GM18498 (cell line): Measurements from ENCODE around the gene MYL2.
A peak's percentile ranks its signal among the peaks of the same experiment; 100 is the strongest.

Experiments used
- ATAC-seq: cut with Tn5 transposase; IDR thresholded peaks from one replicate; pipeline ENCODE4 v1.9.1; 2021; ENCODE audit warnings: mild to moderate bottlenecking, moderate library complexity; ENCODE audit not compliant: unreplicated experiment

The MYL2 gene

GRCh38 chr12:110930348-110931314 lies 10.3 kb upstream of the MYL2 start:
- no peak for ATAC-seq

DNA sequence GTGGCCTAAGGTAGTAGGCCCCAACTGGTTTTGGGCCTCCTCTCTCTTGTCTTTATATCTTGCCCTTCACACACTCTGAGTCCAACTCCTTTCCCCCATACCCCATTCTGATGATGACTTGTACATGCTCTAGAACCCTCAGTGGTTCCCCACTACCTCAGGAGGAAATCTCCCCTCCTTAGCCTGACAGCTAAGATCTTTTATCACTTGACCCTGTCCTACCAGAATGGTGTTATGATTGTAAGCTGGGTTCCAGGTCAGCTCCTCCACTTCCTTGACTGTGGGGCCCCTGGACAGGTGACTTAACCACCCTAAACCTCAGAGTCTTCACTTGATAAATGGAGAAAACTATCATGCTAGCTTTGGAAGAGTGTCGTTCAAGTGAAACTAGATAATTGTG lies 9.4 kb upstream of the MYL2 start:
- no peak for ATAC-seq

DNA sequence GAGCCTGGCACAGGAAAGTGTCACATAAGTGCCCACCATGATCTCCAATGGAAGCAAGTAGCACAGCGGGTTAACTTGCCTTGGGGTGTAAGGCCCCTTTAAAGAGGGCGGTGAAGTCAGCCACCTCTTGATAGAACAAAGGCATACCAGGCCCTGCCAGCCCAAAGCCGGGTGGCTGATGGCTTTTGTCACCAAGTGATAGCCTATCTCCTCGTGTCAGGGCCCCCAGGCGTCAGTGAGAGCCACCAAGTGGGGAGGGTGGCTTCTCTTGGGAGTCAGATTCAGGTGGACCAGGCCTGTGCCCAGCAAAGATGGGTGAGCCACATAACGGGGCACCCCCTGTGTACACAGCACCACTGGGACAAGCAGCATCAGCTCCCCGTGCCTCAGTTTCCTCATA lies 8.3 kb upstream of the MYL2 start:
- no peak for ATAC-seq

DNA sequence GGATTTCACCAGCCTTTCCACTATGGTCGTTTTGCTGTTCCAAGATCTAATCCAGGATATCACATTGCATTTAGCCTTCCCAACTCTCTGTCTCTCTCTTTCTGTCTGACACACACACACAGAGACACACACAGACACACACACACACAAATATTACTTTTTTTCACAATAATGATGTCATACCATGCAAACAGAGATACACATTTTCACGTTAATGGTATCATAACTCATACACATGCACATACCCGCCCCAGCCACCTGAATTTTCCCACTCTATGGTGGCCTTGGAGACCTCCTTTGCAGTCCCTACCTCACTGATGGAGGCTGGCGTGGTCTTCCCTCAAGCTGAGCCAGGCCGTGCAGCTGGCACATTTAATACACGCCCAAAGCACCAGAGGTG lies 7.2 kb upstream of the MYL2 start:
- ATAC-seq = no peak

DNA sequence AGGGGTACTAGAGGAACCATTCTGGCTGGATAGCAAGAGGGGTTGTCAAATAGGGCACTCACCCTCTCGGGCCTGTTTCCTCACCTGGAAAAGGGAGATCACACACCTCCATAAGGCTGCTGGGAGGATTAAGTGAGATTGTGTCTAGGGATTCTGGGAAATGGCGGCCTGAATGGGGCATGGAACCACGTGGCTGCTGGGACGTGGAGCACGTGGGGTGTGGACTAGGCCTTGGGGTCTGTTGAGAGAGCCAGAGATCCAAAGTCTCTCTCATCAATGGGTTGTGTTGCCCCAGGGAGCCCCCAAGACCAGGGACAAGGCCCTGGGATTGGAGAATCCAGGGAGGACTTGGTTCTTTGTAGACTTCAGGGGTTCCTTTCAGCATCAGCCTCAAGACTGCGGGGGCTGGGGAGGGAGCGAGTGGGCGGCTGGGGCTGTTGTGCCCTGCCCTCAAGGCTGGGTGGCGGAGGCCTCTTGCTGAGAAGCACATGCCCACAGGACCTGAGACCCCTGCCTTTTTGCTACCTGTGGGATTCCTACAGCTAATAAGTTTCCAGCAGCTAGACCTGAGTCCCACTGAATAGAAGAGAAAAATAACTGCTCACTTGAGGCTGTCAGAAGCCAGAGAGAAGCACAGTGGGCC lies 3.4 kb upstream of the MYL2 start:
- no peak for ATAC-seq

- no peak for ATAC-seq
These were observed 2.8 kb upstream of the MYL2 start for GRCh38 chr12:110923192-110923591.

DNA sequence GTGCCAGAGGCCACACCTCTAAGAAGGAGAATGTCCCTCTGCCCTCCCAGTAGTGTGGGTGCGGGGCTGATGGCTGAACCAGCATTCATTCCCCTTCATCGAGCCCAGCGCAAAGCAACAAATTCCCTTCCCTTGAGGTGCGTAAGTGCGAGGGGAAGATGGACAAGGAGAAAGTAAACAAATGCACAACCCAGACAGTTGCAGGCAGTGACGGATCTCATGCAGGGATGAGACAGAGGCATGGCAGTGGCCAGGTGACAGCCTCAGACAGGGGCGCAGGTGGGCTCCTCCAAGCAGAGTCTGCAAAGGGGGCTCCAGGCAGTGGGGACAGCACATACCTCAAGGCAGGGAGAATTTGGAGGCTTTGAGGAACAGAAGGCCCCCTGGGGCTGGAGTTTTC lies 2.3 kb upstream of the MYL2 start:
- no peak for ATAC-seq

- no peak for ATAC-seq
These were observed 883 bp upstream of the MYL2 start for GRCh38 chr12:110921262-110921661.

GRCh38 chr12:110919720-110920119 lies 659 bp downstream of the MYL2 start:
- ATAC-seq = no peak

GRCh38 chr12:110917961-110918360 lies 2.4 kb downstream of the MYL2 start:
- ATAC-seq = no peak

- no peak for ATAC-seq
These were observed 2.9 kb downstream of the MYL2 start for GRCh38 chr12:110917467-110917866.

- ATAC-seq = no peak
These were observed 4.0 kb downstream of the MYL2 start for GRCh38 chr12:110916295-110916875.

DNA sequence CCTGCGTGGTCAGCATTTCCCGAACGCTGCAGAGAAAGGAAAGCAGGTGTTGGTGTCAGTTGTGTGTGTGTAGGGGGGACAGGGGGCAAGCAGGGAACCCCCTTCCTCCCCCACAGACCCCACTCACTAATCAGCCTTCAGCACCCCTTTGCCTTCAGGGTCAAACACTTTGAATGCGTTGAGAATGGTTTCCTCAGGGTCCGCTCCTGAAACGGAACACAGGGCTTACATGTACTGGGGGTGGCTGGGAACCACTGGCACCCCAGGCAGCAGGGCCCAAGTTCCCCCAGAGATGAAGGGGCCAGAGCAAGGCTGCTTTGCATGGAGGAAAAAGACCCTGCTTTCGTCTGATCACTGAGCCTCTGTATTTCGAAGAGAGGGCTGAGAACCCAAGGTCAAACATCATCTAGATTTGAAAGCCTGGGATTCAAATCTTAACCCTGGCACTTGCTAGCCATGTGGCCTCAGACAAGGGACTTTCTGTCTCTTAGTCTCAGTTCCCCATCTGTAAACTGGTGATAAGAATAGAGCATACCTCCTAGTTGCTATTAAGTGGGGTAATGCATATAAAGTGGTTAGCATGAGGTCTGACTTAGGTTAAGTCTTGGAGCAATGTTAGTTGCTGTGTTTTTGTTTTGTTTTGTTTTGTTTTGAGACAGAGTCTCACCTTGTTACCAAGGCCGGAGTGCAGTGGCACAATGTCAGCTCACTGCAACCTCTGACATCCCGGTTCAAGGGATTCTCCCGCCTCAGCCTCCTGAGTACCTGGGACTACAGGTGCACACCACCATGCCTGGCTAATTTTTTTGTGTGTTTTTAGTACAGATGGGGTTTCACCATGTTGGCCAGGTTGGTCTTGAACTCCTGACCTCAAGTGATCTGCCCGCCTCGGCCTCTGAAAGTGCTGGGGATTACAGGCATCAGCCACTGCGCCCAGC lies 7.0 kb downstream of the MYL2 start:
- peak; percentile 98 for ATAC-seq

DNA sequence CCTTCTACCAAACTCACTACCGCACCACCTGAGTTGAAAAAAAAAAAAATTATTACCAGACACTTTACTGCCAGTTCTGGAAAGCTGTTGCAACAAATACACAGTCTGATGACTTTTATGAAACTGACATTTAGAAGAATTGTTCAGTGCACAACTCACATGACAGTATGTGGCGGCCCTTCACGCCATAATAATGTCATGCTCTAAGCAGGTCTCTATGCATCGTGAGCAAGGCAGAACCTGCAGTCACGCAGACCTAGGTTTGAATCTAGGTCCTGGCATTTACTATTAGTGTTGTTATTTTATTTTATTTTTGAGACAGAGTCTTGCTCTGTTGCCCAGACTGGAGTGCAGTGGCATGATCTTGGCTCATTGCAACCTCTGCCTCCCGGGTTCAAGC lies 8.1 kb downstream of the MYL2 start:
- no peak for ATAC-seq

DNA sequence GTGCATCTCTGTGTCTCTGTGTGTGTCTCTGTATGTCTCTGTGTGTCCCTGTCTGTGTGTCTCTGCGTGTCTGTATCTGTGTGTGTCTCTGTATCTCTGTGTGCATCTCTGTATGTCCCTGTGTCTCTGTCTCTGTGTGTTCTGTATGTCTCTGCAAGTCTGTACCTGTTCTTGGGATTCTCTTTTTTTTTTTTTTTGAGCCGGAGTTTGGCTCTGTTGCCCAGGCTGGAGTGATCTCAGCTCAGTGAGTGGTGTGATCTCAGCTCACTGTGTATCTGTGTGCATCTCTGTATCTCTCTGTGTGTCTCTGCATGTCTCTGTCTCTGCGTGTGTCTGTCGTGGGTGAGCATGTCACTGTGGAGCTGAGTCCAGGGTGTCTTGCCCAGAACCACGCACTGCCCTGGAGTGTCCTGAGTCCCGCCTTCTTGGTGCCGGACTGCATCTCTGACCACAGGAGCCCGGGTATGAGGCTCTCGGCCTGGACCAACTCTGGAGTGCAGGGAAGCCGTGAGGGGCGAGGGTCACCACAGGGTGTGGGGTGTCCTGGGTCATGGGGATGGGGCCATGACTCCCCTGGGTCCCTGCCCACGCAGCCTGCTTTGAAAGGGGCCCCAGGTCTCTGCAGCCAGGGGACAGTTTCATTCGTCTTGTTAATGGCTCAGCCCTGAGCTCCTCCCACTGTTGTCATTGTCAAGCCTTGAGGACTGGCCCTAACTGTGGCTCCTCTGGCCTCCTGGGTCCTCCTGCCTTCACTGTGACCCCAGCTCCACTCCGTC lies 11.8 kb downstream of the MYL2 start:
- no peak for ATAC-seq

DNA sequence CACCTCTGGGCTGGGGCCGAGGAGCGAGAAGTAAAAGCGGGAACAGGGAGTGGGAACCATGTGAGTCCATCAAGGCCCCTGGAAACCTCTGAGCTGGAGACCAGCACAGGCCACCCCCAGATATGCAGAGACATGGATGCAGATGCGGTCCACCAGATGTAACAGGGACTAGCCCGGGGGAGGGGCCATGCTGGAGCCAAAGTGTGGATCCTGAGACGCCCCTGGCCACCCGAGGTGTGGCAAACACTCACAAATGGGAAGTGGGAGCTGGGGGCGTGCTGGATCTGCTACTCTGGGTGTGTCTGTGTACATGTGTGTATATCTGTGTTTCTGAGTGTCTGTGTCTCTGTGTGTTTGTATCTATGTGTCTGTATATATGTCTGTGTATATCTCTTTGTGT lies 12.8 kb downstream of the MYL2 start:
- ATAC-seq = no peak

DNA sequence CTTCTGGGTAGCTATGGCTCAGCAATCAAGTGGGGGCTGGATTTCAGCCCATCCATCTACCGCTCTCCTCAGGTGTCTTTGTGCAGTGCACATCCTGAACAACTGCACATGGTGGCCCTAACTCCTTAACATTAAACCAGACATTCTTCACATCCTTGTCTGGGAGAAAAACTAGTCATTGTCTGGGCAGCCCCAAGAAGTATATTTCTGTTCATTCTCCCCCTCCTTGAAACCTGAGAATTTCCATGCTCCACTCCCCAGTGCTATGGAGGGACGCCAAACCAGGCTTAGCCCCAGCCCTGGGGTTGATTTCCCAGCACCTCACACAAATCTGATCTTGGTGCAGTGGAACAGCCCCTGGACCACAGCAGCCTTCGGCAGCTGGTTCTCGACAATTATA lies 13.4 kb downstream of the MYL2 start:
- ATAC-seq = no peak

- no peak for ATAC-seq
These were observed 13.9 kb downstream of the MYL2 start for GRCh38 chr12:110906516-110906915.

DNA sequence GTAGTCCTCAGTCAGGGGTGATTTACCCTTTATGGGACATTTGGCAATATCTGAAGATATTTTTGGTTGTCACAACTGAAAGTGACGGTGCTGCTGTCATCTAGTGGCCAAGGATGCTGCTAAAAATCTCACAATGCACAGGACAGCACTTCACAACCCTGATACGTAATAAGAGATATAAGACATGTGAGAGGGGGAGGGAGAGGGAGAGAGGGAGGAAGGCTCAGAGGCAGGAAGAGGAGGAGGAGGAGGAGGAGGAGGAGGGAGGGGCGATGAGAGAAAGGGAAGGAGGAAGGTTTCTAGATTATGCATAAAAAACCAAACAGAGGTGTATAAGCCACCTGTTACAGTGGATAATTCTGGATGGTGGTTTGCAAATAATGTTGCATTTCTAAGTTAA lies 14.3 kb downstream of the MYL2 start:
- no peak for ATAC-seq

DNA sequence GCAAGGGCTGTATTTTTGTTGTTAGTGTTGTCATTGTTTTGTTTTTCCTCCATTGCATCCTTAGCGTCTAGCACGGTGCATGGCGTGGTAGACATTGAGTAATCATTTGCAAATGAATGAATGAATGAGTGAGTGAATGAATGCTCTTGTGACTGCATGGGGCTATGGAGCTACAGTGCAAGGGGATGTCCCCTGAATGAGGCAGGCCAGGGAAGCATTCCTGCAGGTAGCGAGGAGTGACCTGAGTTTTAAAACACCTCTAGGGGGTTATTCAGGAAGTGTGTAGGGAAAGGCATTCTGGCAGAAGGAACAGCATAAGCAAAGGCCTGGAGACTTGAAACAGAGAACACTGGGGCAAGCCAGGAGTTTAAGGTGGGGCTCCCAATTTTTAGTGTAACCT lies 16.9 kb downstream of the MYL2 start:
- no peak for ATAC-seq
